GM21390 (cell line): ENCODE data around the gene M1AP.
"Not testable (repeated sequence)": the region's sequence is repeated elsewhere in the genome, so short reads cannot be mapped to it uniquely, and the experiment has no call there.

Source experiments
- ATAC-seq: cut with Tn5 transposase; IDR thresholded peaks from one replicate; pipeline ENCODE4 v1.9.1; 2021; ENCODE audit not compliant: unreplicated experiment

M1AP gene

DNA sequence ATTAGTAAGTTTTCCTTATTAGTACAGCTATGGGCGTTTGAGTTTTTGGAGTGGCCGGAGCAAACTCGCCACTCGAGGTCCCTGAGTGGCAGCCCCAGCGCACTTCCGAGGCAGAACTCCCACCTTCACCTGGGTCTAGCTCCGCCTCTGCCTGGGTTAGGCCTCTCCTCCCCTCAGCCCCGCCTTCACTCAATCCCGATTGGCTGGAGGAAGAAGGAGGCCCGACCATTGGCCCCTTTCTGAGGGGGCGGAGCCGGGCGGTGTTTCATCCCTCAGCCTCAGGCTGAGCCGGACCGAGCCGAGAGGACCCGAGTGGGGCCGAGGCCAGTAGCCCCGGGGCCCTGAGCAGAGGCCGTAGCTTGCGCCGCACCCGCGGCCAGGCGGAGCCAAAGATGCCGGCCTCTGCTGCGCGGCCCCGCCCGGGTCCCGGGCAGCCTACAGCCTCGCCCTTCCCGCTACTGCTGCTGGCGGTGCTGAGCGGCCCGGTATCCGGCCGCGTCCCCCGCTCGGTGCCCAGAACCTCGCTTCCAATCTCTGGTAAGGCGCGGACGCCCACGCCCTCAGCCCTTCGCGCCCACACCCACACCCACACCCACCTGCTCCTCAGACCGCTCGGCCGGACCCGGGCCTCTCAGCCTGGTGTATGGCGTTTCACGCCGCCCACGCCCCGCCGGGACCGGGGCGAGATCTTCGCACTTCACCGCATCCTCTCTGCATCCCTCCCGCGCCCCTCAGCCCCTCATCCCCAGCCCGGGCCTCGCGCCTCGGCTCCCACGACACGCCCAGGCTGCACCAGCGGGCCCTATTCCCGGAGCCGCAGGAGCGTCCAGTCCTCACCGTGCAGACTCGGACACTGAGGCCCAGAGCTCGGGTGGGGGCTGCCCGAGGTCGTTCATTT is 6.1 kb upstream of the M1AP start, which contains the start of gene SEMA4F:
SEMA4F (plus strand) TSS at position 263 of the 898 bp plus-strand sequence; CDS start at position 393, 130 bp downstream.
- ATAC-seq = peak; percentile 99

- ATAC-seq = peak; percentile 28
Observed at GRCh38 chr2:74653589-74653984, 5.5 kb upstream of the M1AP start.

GRCh38 chr2:74646834-74647482 is 1.2 kb downstream of the M1AP start:
- no peak for ATAC-seq

DNA sequence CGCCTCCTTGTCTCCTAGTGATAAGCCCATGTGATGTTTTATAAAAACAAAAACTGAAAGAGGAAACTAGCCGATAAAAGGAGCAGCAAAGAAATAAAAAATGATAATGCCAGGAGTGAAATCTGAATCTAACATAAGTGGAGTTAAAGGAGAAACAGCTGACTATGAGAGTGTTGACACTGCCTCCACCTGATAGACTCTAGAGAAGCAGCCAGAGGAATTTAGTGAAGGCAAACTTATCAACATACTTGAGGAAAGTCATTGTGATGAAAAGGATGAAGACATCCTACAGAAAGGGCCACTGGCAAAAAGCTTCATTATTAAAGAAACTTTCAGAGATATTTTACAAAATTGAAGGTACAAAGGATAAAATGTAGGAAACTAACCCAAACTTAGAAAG is 1.9 kb downstream of the M1AP start:
- no peak for ATAC-seq

DNA sequence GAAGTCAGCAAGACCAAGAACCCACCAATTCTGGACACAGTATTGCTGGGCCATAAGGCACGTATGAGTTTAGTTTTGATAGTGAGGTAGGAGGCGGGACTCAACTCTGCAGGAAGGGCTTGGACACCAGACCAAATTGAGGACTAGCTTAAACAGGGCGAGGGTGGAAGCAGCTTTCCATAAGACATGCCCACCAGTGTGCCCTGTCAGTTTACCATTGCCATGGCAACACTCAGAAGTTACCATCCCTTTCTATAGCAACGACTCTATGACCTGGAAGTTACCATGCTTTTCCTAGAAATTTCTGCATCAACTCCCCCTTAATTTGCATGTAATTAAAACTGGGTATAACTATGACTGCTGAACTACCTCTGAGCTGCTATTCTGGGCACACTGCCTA is 2.8 kb downstream of the M1AP start:
- no peak for ATAC-seq

DNA sequence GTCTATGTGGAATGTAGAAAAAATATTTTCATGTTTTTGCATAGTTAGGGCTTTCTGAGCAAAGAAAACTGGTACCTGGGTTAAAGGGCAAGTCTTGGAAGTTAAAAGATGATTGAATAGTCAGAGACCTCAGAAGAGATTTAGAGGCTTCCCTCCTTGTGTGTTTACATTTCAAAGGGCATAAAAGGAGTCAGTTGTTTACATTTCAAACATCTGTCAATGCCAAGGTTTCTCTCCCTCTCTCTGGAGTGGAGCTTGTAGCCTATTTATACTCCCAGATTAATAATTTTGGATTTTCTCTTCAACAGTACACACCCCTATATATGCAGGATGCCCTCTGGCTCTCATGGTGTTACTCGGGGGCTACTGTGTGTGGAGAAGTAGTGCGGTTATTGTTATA is 8.6 kb downstream of the M1AP start:
- ATAC-seq = no peak

DNA sequence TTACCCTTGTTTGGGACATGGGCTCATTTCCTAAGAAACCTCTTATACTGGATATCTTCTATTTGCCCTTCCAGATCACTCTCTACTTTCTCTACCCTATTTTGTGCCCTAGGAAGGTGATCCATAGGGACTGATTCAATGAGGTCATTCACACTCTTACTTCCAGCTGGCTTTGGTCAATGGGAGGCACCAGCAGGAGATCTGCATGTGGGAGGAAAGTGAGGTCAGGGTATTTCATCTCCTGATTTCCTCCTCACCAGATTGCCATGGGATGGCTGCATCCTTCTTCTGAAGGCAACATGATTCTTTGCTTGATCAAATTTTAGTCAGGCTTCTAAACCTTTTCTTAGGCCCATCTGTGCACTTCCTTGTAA is 15.2 kb downstream of the M1AP start:
- no peak for ATAC-seq

- ATAC-seq = no peak
Observed at GRCh38 chr2:74632209-74632938, 15.8 kb downstream of the M1AP start.

DNA sequence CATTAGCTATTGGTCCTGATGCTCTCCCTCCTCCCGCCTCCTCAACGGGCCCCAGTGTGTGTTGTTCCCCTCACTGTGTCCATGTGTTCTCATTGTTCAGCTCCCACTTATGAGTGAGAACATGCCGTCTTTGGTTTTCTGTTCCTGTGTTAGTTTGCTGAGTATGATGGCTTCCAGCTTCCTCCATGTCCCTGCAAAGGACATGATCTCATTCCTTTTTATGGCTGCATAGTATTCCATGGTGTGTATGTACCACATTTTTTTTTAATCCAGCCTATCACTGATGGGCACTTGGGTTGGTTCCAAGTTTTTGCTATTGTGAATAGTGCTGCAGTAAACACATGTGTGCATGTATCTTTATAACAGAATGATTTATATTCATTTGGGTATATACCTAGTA is 17.7 kb downstream of the M1AP start:
- not testable (repeated sequence) for ATAC-seq

GRCh38 chr2:74628538-74629105 is 19.5 kb downstream of the M1AP start:
- ATAC-seq = no peak

- ATAC-seq = no peak
Observed at GRCh38 chr2:74625658-74626425, 22.3 kb downstream of the M1AP start.

DNA sequence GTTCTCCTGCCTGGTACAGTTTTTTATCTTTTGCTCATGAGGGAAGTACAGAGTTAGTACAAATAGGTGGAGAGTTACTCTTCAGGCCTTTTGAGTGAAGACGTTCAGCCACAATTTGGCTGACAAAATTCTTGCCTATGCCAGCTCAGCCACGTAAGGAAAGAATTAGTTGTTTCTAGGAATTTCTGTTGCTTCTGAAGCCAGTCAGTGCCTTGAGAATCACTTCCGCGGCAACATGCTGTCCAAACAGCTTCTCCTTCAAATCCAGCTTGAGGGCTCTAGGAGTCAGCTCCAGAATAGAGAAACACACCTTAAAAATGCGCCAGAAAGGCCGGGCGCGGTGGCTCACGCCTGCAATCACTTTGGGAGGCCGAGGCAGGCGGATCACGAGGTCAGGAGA is 27.5 kb downstream of the M1AP start:
- ATAC-seq = no peak

DNA sequence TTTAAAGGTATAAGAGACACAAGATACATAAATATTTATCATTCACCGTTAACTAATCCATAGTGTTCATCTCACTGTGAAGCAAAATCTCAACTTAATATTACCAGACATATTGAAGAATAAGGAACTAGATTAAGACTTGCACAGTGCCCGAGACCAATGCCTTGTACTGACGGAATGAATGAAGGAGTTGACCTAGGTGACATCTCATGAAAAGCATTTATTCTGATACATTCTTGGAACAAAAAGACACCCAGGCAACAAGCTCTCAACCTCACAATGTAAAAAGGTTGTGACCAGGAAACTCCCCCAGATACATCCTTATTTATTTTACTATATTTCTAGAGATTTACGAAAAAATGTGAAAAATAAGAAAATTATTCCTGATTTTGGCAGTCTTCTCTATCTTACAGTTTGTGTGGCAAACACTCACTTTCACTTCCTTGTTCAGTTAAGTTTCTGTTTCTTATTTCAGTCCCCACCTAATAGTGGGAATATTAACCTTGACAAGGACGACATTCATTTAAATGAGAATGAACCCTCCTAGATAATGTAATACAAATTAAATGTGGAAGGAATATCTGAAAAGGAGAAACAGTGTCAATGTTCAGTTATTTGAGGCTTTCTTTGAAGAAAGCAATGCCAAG is 28.4 kb downstream of the M1AP start:
- no peak for ATAC-seq

- no peak for ATAC-seq
Observed at GRCh38 chr2:74618410-74619083, 29.6 kb downstream of the M1AP start.

DNA sequence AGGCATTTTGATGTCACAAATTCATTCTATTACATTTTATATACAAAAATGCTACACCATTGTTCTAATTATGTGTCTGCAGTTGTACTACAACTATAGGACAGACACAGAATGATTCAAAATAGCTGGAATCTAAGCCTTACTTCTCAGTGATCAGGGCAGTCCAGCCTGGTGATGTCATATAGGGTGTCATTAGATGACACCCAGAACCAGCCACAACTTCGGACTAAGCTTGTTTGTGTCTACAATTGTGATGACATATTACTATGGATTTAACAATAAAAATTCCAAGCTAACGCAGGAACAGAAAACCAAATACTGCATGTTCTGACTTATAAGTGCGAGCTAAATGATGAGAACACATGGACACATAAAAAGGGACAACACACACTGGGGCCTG is 31.0 kb downstream of the M1AP start:
- no peak for ATAC-seq

DNA sequence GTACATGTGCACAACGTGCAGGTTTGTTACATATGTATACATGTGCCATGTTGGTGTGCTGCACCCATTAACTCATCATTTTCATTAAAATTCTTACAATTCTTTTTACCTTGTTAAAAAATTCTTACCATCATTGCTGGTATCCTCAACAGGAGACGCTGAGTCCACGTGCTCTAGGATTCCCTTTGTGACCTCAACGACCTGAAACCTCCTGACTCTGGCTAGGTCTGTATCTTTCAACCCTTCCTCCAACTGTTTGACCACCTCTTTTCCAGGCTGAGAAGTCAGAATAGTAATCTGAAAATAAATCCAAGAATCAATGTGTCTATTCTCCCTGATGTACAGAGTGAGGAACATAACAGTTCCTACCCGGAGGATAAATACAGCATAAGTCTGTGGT is 41.2 kb downstream of the M1AP start:
- no peak for ATAC-seq

GRCh38 chr2:74603282-74604000 is 44.7 kb downstream of the M1AP start:
- no peak for ATAC-seq

DNA sequence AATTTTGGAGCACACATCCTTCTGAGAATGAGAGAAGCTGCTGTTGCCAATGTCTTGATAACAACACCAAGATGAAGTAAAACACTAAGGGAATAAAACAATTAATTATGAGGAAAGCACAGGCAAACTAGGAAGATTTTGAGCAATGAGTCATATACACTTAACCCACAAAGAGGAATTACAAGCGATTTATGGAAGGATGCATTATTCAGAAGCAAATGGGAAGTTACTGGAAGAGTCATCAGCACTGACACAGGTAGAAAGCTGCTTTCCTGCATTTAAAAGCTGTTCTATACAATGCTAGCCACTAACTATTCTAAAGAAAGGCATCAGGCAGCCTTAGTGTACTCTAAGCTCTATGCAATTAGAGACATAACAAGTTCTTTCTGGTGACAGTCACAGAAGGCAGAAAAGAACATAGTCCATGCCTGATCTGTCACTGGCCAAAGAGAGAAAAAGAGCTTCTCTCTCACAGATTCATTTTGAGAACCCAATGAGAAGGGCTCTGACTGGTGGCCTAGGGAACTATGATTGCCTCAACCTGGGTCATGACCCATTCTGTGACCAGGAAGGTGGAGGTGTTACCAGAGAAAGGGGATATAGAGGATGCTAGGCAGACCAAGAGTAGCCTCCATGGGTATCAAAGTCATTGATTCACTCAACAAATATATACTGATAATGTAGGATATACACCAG is 45.4 kb downstream of the M1AP start:
- ATAC-seq = no peak
